Loucy (cell line): ENCODE results near the gene SLC29A3.

Source experiments
- H2AFZ ChIP-seq: fragments of 200-600 bp; sonication (generic); 2 replicates; pipeline ENCODE4 v1.6.0; 2016; ENCODE audit warnings: antibody characterized with exemption, mild to moderate bottlenecking, low read length, moderate library complexity
- H3F3A ChIP-seq: fragments of 200-600 bp; 2 replicates; pipeline ENCODE4 v1.6.0; 2016; ENCODE audit warnings: antibody characterized with exemption, low read depth, mild to moderate bottlenecking
- H3K27me3 ChIP-seq: fragments of 200-600 bp; sonication (generic); 2 replicates; pipeline ENCODE4 v1.6.1; 2014; ENCODE audit warnings: low read length, mild to moderate bottlenecking; ENCODE audit not compliant: insufficient read depth, poor library complexity, severe bottlenecking
- H3K36me3 ChIP-seq: fragments of 200-600 bp; sonication (generic); 2 replicates; pipeline ENCODE4 v1.6.1; 2016; ENCODE audit warnings: low read length; ENCODE audit not compliant: insufficient read depth
- H3K4me1 ChIP-seq: fragments of 200-600 bp; sonication (generic); 2 replicates; pipeline ENCODE4 v1.5.1; 2014; ENCODE audit warnings: low read length, mild to moderate bottlenecking; ENCODE audit not compliant: insufficient read depth, poor library complexity, severe bottlenecking
- H3K4me2 ChIP-seq: fragments of 200-600 bp; sonication (generic); 2 replicates; pipeline ENCODE4 v1.6.0; 2014; ENCODE audit warnings: antibody characterized with exemption, low read length, low read depth, mild to moderate bottlenecking; ENCODE audit not compliant: poor library complexity, severe bottlenecking
- H3K4me3 ChIP-seq: fragments of 200-600 bp; sonication (generic); 2 replicates; pipeline ENCODE4 v1.5.1; 2014; ENCODE audit warnings: low read length, mild to moderate bottlenecking, mixed read lengths; ENCODE audit not compliant: poor library complexity, severe bottlenecking
- H3K79me2 ChIP-seq: fragments of 200-600 bp; sonication (generic); 2 replicates; pipeline ENCODE4 v1.6.1; 2014; ENCODE audit warnings: low read length; ENCODE audit not compliant: insufficient read depth
- H3K9ac ChIP-seq: fragments of 200-600 bp; sonication (generic); 2 replicates; pipeline ENCODE4 v1.6.0; 2014; ENCODE audit warnings: mild to moderate bottlenecking, low read depth, low read length, moderate library complexity; ENCODE audit not compliant: poor library complexity, severe bottlenecking
- H3K9me2 ChIP-seq: fragments of 200-600 bp; sonication (generic); replicated peaks from 2 replicates; pipeline ENCODE4 v1.6.1; 2016; ENCODE audit warnings: low read depth, low read length, mixed read lengths
- H3K9me3 ChIP-seq: fragments of 200-600 bp; sonication (generic); 2 replicates; pipeline ENCODE4 v1.6.1; 2014; ENCODE audit warnings: mild to moderate bottlenecking, antibody characterized with exemption, low read length, low read depth; ENCODE audit not compliant: insufficient read depth
- H4K20me1 ChIP-seq: fragments of 200-600 bp; sonication (generic); 2 replicates; pipeline ENCODE4 v1.6.0; 2014; ENCODE audit warnings: antibody characterized with exemption, low read length, mild to moderate bottlenecking; ENCODE audit not compliant: insufficient read depth, poor library complexity, severe bottlenecking
- CTCF ChIP-seq: fragments of 200-600 bp; sonication (generic); conservative IDR thresholded peaks from 2 replicates; pipeline ENCODE4 v1.5.1; 2014; ENCODE audit warnings: mild to moderate bottlenecking, antibody characterized with exemption, low read length
- EZH2phosphoT487 ChIP-seq: fragments of 200-600 bp; IDR thresholded peaks from 2 replicates; pipeline ENCODE4 v1.6.1; 2018; ENCODE audit warnings: antibody characterized with exemption, mild to moderate bottlenecking, moderate library complexity, borderline replicate concordance

Gene SLC29A3

GRCh38 chr10:71349406-71349805, 30.3 kb downstream of the SLC29A3 start:
- no peaks in the 10 kb centered on the region for H3K9me3 ChIP-seq
- H3K27me3 ChIP-seq = no peaks in the 10 kb centered on the region
- H3F3A ChIP-seq = no peaks in the 10 kb centered on the region
- H2AFZ ChIP-seq = no peak overlapping the region
- TF ChIP-seq CTCF = no peak
- no peak for TF ChIP-seq EZH2phosphoT487
- no peaks in the 10 kb centered on the region for H4K20me1 ChIP-seq
- H3K79me2 ChIP-seq = no peaks in the 10 kb centered on the region
- no peak overlapping the region for H3K4me2 ChIP-seq
- H3K36me3 ChIP-seq = peaks cover 38% of the 10 kb centered on the region; the same call in 1 of the 2 replicates
- H3K4me1 ChIP-seq = no peaks in the 10 kb centered on the region
- H3K9me2 ChIP-seq = no peaks in the 10 kb centered on the region
- no peak overlapping the region for H3K9ac ChIP-seq
- H3K4me3 ChIP-seq = no peak overlapping the region

GRCh38 chr10:71351087-71351486, 32.0 kb downstream of the SLC29A3 start:
- Histone ChIP-seq H3K36me3 (peaks cover 48% of the 10 kb centered on the region; the same call in 1 of the 2 replicates), H4K20me1 (no peaks in the 10 kb centered on the region), H3F3A (no peaks in the 10 kb centered on the region), H3K9me3 (no peaks in the 10 kb centered on the region), H3K4me1 (no peaks in the 10 kb centered on the region), H3K9ac (no peak overlapping the region), H3K79me2 (no peaks in the 10 kb centered on the region), H3K9me2 (no peaks in the 10 kb centered on the region), H3K4me2 (no peak overlapping the region), H3K4me3 (no peak overlapping the region), H3K27me3 (no peaks in the 10 kb centered on the region), H2AFZ (no peak overlapping the region)
- TF ChIP-seq EZH2phosphoT487 (no peak), CTCF (no peak)

- H3K27me3 ChIP-seq = no peaks in the 10 kb centered on the region
- TF ChIP-seq EZH2phosphoT487 (no peak), CTCF (no peak)
- no peaks in the 10 kb centered on the region for H4K20me1 ChIP-seq
- no peaks in the 10 kb centered on the region for H3K9me3 ChIP-seq
- H3F3A ChIP-seq = no peaks in the 10 kb centered on the region
- no peak overlapping the region for H3K9ac ChIP-seq
- no peak overlapping the region for H3K4me3 ChIP-seq
- H2AFZ ChIP-seq = no peak overlapping the region
- H3K9me2 ChIP-seq = no peaks in the 10 kb centered on the region
- peaks cover 55% of the 10 kb centered on the region; the same call in 1 of the 2 replicates for H3K36me3 ChIP-seq
- H3K79me2 ChIP-seq = no peaks in the 10 kb centered on the region
- H3K4me2 ChIP-seq = no peak overlapping the region
- H3K4me1 ChIP-seq = no peaks in the 10 kb centered on the region
Measured at GRCh38 chr10:71351628-71352319, 32.7 kb downstream of the SLC29A3 start.
